Natural killer cell (primary cell): ENCODE data around the gene MAPKAP1. TPM values are rescaled to one million over a fixed set of nuclear protein-coding genes. Genes with fewer than 3 reads are reported as not detected.

Source experiments
- ATAC-seq, 3 donors: fragments of 150-1000 bp in 2 of 3; fragments of 200-7000 bp in 1 of 3; cut with Tn5 transposase; 1 replicate in 1 of 3; 2 replicates in 2 of 3; pipeline ENCODE4 v1.10.0; 2021; ENCODE audit warnings: mild to moderate bottlenecking in 2 of 3, moderate library complexity in 2 of 3
- DNase-seq, 2 donors: peaks; one replicate each; pipeline versions ENCODE4 v3.0.0 to v3.0.0-alpha.2; 2013 to 2021; ENCODE audit warnings: mixed read lengths in 1 of 2
- H3K27ac ChIP-seq: one replicate; pipeline ENCODE4 v1.5.1; 2013; ENCODE audit warnings: mild to moderate bottlenecking, low read length
- H3K27me3 ChIP-seq: one replicate; pipeline ENCODE4 v1.6.1; 2013; ENCODE audit warnings: low read length; ENCODE audit not compliant: control insufficient read depth, insufficient read depth
- H3K36me3 ChIP-seq: one replicate; pipeline ENCODE4 v1.6.1; 2013; ENCODE audit warnings: low read length; ENCODE audit not compliant: control insufficient read depth, insufficient read depth
- H3K4me1 ChIP-seq: one replicate; pipeline ENCODE4 v1.6.1; 2013; ENCODE audit warnings: low read length; ENCODE audit not compliant: control insufficient read depth, insufficient read depth
- H3K4me3 ChIP-seq: one replicate; pipeline ENCODE4 v1.5.1; 2013; ENCODE audit warnings: low read length
- H3K9me3 ChIP-seq: one replicate; pipeline ENCODE4 v1.6.1; 2013; ENCODE audit warnings: low read length; ENCODE audit not compliant: control insufficient read depth, insufficient read depth
- H3K27ac Mint-ChIP-seq, 2 donors: one replicate each; pipeline ENCODE4 v1.8.0; 2022; ENCODE audit warnings: mild to moderate bottlenecking in 2 of 2, mixed read lengths in 2 of 2, moderate library complexity in 1 of 2
- H3K27me3 Mint-ChIP-seq, 2 donors: one replicate each; pipeline ENCODE4 v1.8.0; 2022; ENCODE audit warnings: low read depth in 2 of 2, mixed read lengths in 2 of 2
- H3K36me3 Mint-ChIP-seq: one replicate; pipeline ENCODE4 v1.8.0; 2022; ENCODE audit warnings: mixed read lengths
- H3K4me1 Mint-ChIP-seq, 2 donors: one replicate each; pipeline ENCODE4 v1.8.0; 2022; ENCODE audit warnings: mixed read lengths in 2 of 2
- H3K4me3 Mint-ChIP-seq: one replicate; pipeline ENCODE4 v1.8.0; 2022; ENCODE audit warnings: mild to moderate bottlenecking, moderate library complexity, mixed read lengths
- H3K9me3 Mint-ChIP-seq, 2 donors: one replicate each; pipeline ENCODE4 v1.8.0; 2022; ENCODE audit warnings: mixed read lengths in 2 of 2
- CTCF ChIP-seq: fragments of 200-600 bp; IDR thresholded peaks from one replicate; pipeline ENCODE4 v1.8.0; 2022; ENCODE audit warnings: antibody characterized with exemption
- WGBS: methylation state at CpG from one replicate; pipeline ENCODE4 v1.1.7; 2013; ENCODE audit warnings: missing lambda C conversion rate; ENCODE audit not compliant: insufficient coverage; 5-methylcytosine and 5-hydroxymethylcytosine counted together
- intact Hi-C: fragments of 100-400 bp; cut with micrococcal nuclease; formaldehyde crosslinking; loops from one replicate; pipeline ENCODE4 v1.14.2; 2022
- total RNA-seq, 4 donors: library from RNA; stranded (reverse); fragments of 120-200 nt in 1 of 4; gene quantifications; one replicate each; pipeline versions ENCODE4 v1.2.3 to v1.2.4, GENCODE V29; 2013 to 2022

MAPKAP1 gene
- total RNA-seq, 3 donors from 2014 or later (not counting 1 experiment from before 2014, with no cell fraction given): 51.1 to 73.0 (median 58.8) TPM

- no peaks in the 10 kb centered on the region for H3K36me3 Mint-ChIP-seq
- H3K27ac ChIP-seq: no peak overlapping the region
- 62% methylated on average over 2 of the region's 2 CpGs for WGBS
- TF ChIP-seq CTCF: no peak
- H3K9me3 ChIP-seq: no peaks in the 10 kb centered on the region
- ATAC-seq (no peak), DNase-seq (no peak)
- H3K27ac Mint-ChIP-seq: no peak overlapping the region
- peaks cover 8 to 14% of the 10 kb centered on the region in 2 donors for H3K4me1 Mint-ChIP-seq
- H3K27me3 Mint-ChIP-seq: no peaks in the 10 kb centered on the region
- no peak overlapping the region for H3K4me3 Mint-ChIP-seq
- intact Hi-C loops: no loop called here
- H3K9me3 Mint-ChIP-seq: no peaks in the 10 kb centered on the region
- H3K4me1 ChIP-seq: no peaks in the 10 kb centered on the region
- H3K36me3 ChIP-seq: peaks cover 6% of the 10 kb centered on the region
- H3K27me3 ChIP-seq: no peaks in the 10 kb centered on the region
- no peak overlapping the region for H3K4me3 ChIP-seq
These were observed 47.7 kb downstream of the MAPKAP1 start for GRCh38 chr9:125659201-125659840.

DNA sequence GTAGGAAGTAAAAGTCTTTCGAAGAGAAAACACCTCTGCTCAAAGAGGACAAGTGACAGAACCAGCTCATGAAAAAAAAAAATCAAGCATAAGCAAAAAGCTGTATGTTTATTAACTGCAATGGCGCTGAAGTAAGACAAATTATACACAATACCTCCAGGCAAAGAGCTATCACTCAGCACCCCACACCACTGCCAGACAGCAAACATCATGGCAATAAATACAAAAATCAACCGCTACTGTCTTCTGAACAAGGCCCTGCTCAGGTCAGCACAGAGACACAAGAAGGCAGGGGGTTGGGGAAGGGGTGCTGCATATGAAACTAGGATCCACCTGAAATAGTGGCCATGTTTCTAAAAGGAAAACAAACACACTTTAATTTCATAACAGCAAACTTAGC is 50.4 kb downstream of the MAPKAP1 start:
- TF ChIP-seq CTCF: no peak

DNA sequence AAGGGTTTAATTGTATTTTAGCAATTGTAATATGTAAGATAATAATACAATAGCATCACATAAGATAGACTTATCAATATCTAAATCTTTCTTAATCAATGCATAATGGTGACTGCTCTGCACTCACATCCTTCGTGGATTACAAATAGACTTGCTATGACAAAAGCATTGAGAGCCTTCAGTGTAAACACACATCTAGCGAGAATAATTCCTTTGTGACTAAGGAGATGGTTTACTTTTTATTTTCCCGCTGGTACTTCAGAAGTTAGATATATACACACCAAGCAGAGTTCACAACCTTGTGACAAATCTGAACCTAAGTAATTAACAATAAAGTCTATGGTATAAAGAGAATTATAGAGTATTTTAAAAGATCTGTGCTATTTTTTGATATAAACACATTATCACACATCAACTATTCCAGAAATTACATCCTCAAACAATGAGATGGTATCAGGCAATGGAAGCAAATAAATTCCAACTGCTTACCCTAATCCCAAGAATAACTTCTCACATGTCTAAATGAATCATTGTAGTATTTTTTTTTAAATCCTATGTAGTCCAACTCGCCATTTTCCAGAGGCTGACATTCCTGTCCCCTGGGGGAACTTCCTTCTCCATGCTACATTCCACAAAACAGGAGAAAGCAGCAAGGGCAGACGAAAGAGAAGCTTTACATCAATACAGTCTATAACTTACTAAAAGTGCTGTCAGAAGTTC is 51.2 kb downstream of the MAPKAP1 start:
- intact Hi-C loops: no loop called here
- DNase-seq: no peak
- no peaks in the 10 kb centered on the region for H3K27me3 Mint-ChIP-seq
- no peak overlapping the region for H3K27ac Mint-ChIP-seq
- Histone ChIP-seq H3K36me3 (peaks cover 10% of the 10 kb centered on the region), H3K4me1 (no peaks in the 10 kb centered on the region), H3K27ac (no peak overlapping the region), H3K27me3 (no peaks in the 10 kb centered on the region), H3K4me3 (no peak overlapping the region), H3K9me3 (no peaks in the 10 kb centered on the region)
- H3K36me3 Mint-ChIP-seq: no peaks in the 10 kb centered on the region
- WGBS: 100% methylated on average over 3 of the region's 5 CpGs
- H3K4me3 Mint-ChIP-seq: no peak overlapping the region
- H3K4me1 Mint-ChIP-seq: peaks cover 6 to 9% of the 10 kb centered on the region in 2 donors
- no peak for ATAC-seq
- no peak for TF ChIP-seq CTCF
- no peaks in the 10 kb centered on the region for H3K9me3 Mint-ChIP-seq

More for the DNA sequence above, 50.4 kb downstream of the MAPKAP1 start:
- H3K27me3 ChIP-seq: no peaks in the 10 kb centered on the region
- no peak overlapping the region for H3K27ac ChIP-seq
- Mint-ChIP-seq H3K9me3 (no peaks in the 10 kb centered on the region), H3K4me1 (peaks cover 6 to 9% of the 10 kb centered on the region in 2 donors), H3K4me3 (no peak overlapping the region), H3K27me3 (no peaks in the 10 kb centered on the region), H3K27ac (no peak overlapping the region), H3K36me3 (no peaks in the 10 kb centered on the region)
- no peak overlapping the region for H3K4me3 ChIP-seq
- WGBS: 94% methylated on average over 2 of the region's 3 CpGs
- ATAC-seq: no peak
- H3K4me1 ChIP-seq: no peaks in the 10 kb centered on the region
- peaks cover 10% of the 10 kb centered on the region for H3K36me3 ChIP-seq
- intact Hi-C loops: no loop called here
- no peaks in the 10 kb centered on the region for H3K9me3 ChIP-seq
- DNase-seq: no peak
